HG03565 (cell line): ENCODE data around the gene NFIX.

Experiments used
- ATAC-seq: cut with Tn5 transposase; IDR thresholded peaks from one replicate; pipeline ENCODE4 v1.9.1; 2021; ENCODE audit warnings: mild to moderate bottlenecking, moderate library complexity; ENCODE audit not compliant: unreplicated experiment

Gene NFIX

GRCh38 chr19:12987190-12987589 lies 8.1 kb upstream of the NFIX start:
- no peak for ATAC-seq

DNA sequence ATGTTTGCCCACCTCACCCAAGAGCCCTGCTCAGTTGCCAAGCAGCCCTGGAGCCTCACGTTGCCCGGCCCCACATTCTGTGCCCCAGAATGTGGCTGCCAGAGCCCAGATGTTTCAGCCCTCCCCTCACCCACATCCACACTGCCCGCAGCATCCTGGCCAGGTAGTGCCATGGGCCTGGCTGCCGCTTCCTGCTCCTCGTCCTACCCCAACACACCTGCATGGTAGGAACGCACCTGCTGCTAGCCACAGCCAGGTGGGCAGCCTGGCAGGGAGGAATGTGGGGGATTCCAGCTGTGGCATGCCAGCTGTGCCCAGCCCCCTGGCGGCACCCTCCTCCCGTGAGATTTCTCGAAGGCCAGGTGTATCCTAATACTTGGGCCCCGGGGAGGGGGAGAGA lies 7.5 kb upstream of the NFIX start:
- ATAC-seq = no peak

- ATAC-seq = no peak
These were observed 4.8 kb upstream of the NFIX start for GRCh38 chr19:12990431-12990830.

DNA sequence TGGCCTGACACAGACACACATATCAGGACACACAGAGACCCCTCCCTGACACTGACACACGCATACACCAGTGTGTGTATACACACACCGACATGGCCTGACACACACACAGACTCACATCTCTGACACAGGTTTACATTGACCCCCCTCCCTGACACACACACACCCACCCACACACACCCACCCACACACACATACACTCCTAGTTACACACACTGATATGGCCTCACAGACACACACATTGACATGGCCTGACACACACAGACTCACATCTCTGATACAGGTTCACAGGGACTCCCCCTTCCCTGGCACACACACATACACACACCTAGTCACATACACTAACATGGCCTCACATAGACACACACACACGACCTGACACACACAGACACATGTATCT lies 4.4 kb upstream of the NFIX start:
- no peak for ATAC-seq

- no peak for ATAC-seq
These were observed 4.0 kb upstream of the NFIX start for GRCh38 chr19:12991296-12991695.

DNA sequence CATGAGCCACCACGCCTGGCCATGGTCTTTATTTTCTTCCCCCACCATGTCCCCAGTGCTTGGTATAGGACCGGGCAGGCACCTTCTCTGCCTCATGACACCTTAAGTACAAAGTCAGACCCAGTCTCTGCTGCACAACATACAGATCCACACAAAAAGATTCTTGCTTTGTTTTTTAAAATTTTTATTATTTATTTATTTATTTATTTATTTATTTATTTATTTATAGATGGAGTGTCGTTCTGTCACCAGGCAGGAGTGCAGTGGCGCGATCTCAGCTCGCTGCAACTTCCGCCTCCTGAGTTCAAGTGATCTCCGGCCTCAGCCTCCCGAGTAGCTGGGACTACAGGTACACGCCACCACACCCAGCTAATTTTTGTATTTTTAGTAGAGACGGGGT lies 2.5 kb upstream of the NFIX start:
- no peak for ATAC-seq

GRCh38 chr19:12993562-12993961 lies 1.7 kb upstream of the NFIX start:
- no peak for ATAC-seq

GRCh38 chr19:12995596-12996405 lies 526 bp downstream of the NFIX start:
- no peak for ATAC-seq

GRCh38 chr19:12996406-12997094 lies 1.3 kb downstream of the NFIX start:
- ATAC-seq = no peak

- ATAC-seq = no peak
These were observed 2.1 kb downstream of the NFIX start for GRCh38 chr19:12997179-12997966.

GRCh38 chr19:12997967-12998940 lies 3.0 kb downstream of the NFIX start:
- ATAC-seq = no peak

- ATAC-seq = no peak
These were observed 5.9 kb downstream of the NFIX start for GRCh38 chr19:13001166-13001501.

DNA sequence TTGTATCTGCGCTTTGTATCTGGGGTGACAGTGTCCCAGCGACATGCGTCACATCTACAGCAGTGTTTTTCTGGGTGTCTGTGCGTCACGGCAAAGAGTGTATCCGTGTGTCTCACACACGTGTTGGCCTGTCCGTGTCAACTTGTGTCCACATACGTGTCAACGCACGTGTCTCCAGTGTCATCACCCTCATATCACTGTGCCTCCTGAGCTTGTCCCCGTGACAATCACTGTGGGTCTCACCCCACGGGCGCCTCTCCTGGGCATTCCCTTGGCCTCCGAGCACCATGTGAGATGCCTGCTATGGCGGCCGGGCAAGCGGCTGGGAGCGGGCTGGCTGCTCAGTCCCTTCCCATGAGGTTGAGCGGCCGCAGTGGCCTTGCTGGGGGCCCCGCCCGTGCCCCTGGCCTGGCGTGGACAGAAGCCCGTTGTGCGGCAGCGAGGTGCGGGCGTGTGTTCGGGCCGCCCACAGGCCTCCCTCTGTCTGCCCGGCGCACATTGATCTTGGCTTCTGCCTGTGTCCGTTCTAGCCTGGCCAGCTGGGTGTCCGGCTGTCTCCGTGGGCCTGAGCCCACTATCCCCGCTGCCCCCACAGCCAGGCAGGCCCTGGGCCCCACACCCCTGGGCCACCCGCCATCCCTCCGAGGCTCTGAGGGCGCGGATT lies 6.4 kb downstream of the NFIX start:
- ATAC-seq = no peak

GRCh38 chr19:13002166-13002898 lies 7.1 kb downstream of the NFIX start:
- no peak for ATAC-seq

GRCh38 chr19:13003081-13003480 lies 7.8 kb downstream of the NFIX start:
- ATAC-seq = no peak

- ATAC-seq = no peak
These were observed 9.0 kb downstream of the NFIX start for GRCh38 chr19:13004273-13004672.

DNA sequence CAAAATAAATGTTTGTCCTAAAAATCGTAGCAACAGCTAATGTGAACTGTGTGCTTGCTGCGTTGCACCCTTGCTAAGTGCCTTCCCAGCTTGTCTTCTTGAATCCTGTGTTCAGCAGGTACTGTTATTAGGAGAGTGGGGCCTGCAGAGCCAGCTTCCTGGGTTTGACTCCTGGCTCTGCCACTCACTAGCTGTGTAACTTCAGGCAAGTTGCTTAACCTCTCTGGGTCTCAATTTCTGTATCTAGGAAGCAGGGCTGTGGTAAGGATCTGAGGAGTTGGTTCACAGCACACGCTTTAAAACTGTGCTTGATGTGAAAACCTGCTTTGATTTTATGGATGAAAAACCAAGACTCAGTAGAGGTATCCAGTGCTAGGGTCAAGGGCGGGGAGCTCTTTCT lies 10.0 kb downstream of the NFIX start:
- no peak for ATAC-seq

- ATAC-seq = no peak
These were observed 10.6 kb downstream of the NFIX start for GRCh38 chr19:13005861-13006370.
